ENCODE measurements around the gene PRKCH. TPM values are rescaled to one million over a fixed set of nuclear protein-coding genes. Genes with fewer than 3 reads are reported as not detected.

The PRKCH gene
- polyA plus RNA-seq, 1 donor from 2014 or later, result 2.0 TPM

DNA sequence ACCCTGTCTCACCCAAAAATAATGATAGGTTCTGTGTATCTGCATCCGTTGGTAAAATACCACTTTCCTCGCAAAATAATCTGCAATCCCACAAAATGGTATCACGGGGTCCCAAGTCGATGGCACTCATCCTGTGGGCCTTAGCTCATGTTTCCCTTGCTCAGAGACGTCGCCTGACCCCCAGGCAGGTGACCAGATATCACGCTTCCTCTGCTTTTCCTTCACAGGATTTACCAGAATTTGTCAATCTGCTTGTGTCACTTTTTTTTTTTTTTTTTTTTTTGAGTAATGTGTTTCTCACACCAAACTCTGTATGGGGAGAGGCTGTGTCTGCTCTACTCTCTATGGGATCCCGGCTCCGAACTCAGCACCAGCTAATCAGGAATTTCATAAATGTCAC, 162.7 kb downstream of the PRKCH start:
- TF ChIP-seq TAF1 (IDR thresholded peaks at IDR 0.05; ENCODE audit: low read depth) (no peak), EP300 (conservative IDR thresholded peaks at IDR 0.05; ENCODE audit: poor library complexity, severe bottlenecking) (no peak), MXI1 (conservative IDR thresholded peaks at IDR 0.05; ENCODE audit: poor library complexity, severe bottlenecking) (no peak), EZH2 (IDR thresholded peaks at IDR 0.05; ENCODE audit: borderline replicate concordance, insufficient read depth, low read length, poor library complexity, severe bottlenecking) (no peak), RAD21 (conservative IDR thresholded peaks at IDR 0.05) (no peak), POLR2AphosphoS5 (IDR thresholded peaks at IDR 0.05) (no peak), SMC3 (conservative IDR thresholded peaks at IDR 0.05; ENCODE audit: poor library complexity) (no peak)
- TF ChIP-seq, protein P1, sequence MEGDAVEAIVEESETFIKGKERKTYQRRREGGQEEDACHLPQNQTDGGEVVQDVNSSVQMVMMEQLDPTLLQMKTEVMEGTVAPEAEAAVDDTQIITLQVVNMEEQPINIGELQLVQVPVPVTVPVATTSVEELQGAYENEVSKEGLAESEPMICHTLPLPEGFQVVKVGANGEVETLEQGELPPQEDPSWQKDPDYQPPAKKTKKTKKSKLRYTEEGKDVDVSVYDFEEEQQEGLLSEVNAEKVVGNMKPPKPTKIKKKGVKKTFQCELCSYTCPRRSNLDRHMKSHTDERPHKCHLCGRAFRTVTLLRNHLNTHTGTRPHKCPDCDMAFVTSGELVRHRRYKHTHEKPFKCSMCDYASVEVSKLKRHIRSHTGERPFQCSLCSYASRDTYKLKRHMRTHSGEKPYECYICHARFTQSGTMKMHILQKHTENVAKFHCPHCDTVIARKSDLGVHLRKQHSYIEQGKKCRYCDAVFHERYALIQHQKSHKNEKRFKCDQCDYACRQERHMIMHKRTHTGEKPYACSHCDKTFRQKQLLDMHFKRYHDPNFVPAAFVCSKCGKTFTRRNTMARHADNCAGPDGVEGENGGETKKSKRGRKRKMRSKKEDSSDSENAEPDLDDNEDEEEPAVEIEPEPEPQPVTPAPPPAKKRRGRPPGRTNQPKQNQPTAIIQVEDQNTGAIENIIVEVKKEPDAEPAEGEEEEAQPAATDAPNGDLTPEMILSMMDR (IDR thresholded peaks at IDR 0.05; ENCODE audit: poor library complexity, severe bottlenecking), result no peak
- TF ChIP-seq, protein P2, sequence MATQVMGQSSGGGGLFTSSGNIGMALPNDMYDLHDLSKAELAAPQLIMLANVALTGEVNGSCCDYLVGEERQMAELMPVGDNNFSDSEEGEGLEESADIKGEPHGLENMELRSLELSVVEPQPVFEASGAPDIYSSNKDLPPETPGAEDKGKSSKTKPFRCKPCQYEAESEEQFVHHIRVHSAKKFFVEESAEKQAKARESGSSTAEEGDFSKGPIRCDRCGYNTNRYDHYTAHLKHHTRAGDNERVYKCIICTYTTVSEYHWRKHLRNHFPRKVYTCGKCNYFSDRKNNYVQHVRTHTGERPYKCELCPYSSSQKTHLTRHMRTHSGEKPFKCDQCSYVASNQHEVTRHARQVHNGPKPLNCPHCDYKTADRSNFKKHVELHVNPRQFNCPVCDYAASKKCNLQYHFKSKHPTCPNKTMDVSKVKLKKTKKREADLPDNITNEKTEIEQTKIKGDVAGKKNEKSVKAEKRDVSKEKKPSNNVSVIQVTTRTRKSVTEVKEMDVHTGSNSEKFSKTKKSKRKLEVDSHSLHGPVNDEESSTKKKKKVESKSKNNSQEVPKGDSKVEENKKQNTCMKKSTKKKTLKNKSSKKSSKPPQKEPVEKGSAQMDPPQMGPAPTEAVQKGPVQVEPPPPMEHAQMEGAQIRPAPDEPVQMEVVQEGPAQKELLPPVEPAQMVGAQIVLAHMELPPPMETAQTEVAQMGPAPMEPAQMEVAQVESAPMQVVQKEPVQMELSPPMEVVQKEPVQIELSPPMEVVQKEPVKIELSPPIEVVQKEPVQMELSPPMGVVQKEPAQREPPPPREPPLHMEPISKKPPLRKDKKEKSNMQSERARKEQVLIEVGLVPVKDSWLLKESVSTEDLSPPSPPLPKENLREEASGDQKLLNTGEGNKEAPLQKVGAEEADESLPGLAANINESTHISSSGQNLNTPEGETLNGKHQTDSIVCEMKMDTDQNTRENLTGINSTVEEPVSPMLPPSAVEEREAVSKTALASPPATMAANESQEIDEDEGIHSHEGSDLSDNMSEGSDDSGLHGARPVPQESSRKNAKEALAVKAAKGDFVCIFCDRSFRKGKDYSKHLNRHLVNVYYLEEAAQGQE (IDR thresholded peaks at IDR 0.05; ENCODE audit: borderline replicate concordance), result no peak

DNA sequence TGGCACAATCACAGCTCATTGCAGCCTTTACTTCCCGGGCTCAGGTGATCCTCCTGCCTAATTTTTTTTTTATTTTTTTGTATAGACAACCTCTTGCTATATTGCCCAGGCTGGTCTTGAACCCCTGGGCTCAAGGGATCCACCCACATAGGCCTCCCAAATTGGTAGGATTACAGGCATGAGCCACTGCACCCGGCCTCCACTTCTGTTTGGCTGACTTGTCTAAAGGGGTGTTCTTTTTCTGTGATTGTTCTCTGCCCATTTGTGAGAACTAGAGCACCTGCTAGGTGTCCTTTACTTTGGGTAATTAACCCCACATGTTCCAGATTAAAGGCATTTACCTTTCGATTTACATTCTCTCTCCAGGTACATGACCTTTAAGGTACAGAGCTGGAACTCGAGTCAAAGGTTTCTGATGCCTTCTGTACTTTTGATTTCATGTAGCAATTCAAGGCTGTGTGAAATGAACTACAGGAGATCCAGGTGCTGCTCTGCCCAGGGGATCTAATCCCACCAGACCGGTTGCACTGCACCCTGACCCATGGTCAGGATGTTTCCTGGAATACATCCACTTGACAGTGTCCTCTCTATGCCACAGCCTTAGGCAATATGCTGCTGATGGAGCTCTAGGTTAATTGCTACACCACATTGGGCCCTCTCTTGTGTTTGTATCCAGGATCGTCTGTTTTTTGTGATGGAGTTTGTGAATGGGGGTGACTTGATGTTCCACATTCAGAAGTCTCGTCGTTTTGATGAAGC, 163.6 kb downstream of the PRKCH start:
- Histone ChIP-seq H3K27me3 (ENCODE audit: insufficient read depth, low read depth, low read length) (no peaks in the 10 kb centered on the region), H3K9me3 (ENCODE audit: low read length) (no peaks in the 10 kb centered on the region), H3K9me2 (ENCODE audit: insufficient read depth, low read length) (no peaks in the 10 kb centered on the region), H2AFZ (ENCODE audit: low read depth, low read length) (no peak overlapping the region), H3K36me3 (ENCODE audit: insufficient read depth, low read length) (no peaks in the 10 kb centered on the region), H3K4me3 (ENCODE audit: low read length) (no peak overlapping the region), H3K9ac (ENCODE audit: low read length) (no peak overlapping the region), H3F3A (ENCODE audit: insufficient read depth, low read length, poor library complexity, severe bottlenecking) (no peaks in the 10 kb centered on the region), H3K79me2 (replicated peaks; ENCODE audit: insufficient read depth, low read length) (no peaks in the 10 kb centered on the region), H4K20me1 (ENCODE audit: insufficient read depth) (no peaks in the 10 kb centered on the region), H3K27ac (ENCODE audit: low read length) (no peak overlapping the region), H3K4me2 (ENCODE audit: low read length) (no peak overlapping the region)
- TF ChIP-seq MXI1 (conservative IDR thresholded peaks at IDR 0.05; ENCODE audit: poor library complexity, severe bottlenecking) (no peak), TAF1 (IDR thresholded peaks at IDR 0.05; ENCODE audit: low read depth) (no peak), EP300 (conservative IDR thresholded peaks at IDR 0.05; ENCODE audit: poor library complexity, severe bottlenecking) (no peak), EZH2 (IDR thresholded peaks at IDR 0.05; ENCODE audit: borderline replicate concordance, insufficient read depth, low read length, poor library complexity, severe bottlenecking) (no peak), POLR2AphosphoS5 (IDR thresholded peaks at IDR 0.05) (no peak), SMC3 (conservative IDR thresholded peaks at IDR 0.05; ENCODE audit: poor library complexity) (no peak)
- TF ChIP-seq, protein P2 (IDR thresholded peaks at IDR 0.05; ENCODE audit: borderline replicate concordance), result no peak
- TF ChIP-seq, protein P1 (IDR thresholded peaks at IDR 0.05; ENCODE audit: poor library complexity, severe bottlenecking), result no peak

More for the DNA sequence above, 162.7 kb downstream of the PRKCH start:
- no peaks in the 10 kb centered on the region for H3K79me2 ChIP-seq (replicated peaks; ENCODE audit: insufficient read depth, low read length)
- H3K9me3 ChIP-seq (ENCODE audit: low read length), result no peaks in the 10 kb centered on the region
- no peak overlapping the region for H3K4me2 ChIP-seq (ENCODE audit: low read length)
- H3K27me3 ChIP-seq (ENCODE audit: insufficient read depth, low read depth, low read length), result no peaks in the 10 kb centered on the region
- H3K36me3 ChIP-seq (ENCODE audit: insufficient read depth, low read length), result no peaks in the 10 kb centered on the region
- no peaks in the 10 kb centered on the region for H3K9me2 ChIP-seq (ENCODE audit: insufficient read depth, low read length)
- no peak overlapping the region for H2AFZ ChIP-seq (ENCODE audit: low read depth, low read length)
- no peaks in the 10 kb centered on the region for H3F3A ChIP-seq (ENCODE audit: insufficient read depth, low read length, poor library complexity, severe bottlenecking)
- no peak overlapping the region for H3K27ac ChIP-seq (ENCODE audit: low read length)
- H4K20me1 ChIP-seq (ENCODE audit: insufficient read depth), result no peaks in the 10 kb centered on the region
- no peak overlapping the region for H3K9ac ChIP-seq (ENCODE audit: low read length)
- no peak overlapping the region for H3K4me3 ChIP-seq (ENCODE audit: low read length)
